GM12878 (cell line): ENCODE results near the gene CLASRP. TPM values are rescaled to one million over a fixed set of nuclear protein-coding genes. Genes with fewer than 3 reads are reported as not detected.
A peak's percentile ranks its signal among the peaks of the same experiment; 100 is the strongest.

Source experiments
- ATAC-seq: fragments of 200-7000 bp; cut with Tn5 transposase; 3 replicates; pipeline ENCODE4 v1.9.1; 2020; ENCODE audit warnings: mild to moderate bottlenecking, moderate library complexity
- BruUV-seq: library from RNA; stranded (reverse); fragments of 400-500 nt; replicated peaks from 2 replicates; lab custom pipeline; 2021; lab: Mats Ljungman, UMichigan
- CTCF ChIA-PET: fragments of 300-600 bp; sonication (Branson Sonifier 250); formaldehyde crosslinking; extraction: SDS; loops from one replicate; lab custom pipeline; 2021; ENCODE audit warnings: inconsistent platforms; lab: Yijun Ruan, JAX
- POLR2A ChIA-PET: fragments of 350-600 bp; formaldehyde crosslinking; extraction: SDS; loops from one replicate; lab custom pipeline; 2021; ENCODE audit warnings: inconsistent platforms; lab: Charles Lee
- RAD21 ChIA-PET: fragments of 300-600 bp; sonication (Branson Sonifier 250); formaldehyde crosslinking; loops from one replicate; lab custom pipeline; 2023; ENCODE audit warnings: antibody characterized with exemption; ENCODE audit not compliant: unreplicated experiment; lab: Charles Lee
- SMC1A ChIA-PET: fragments of 300-600 bp; sonication (Branson Sonifier 250); formaldehyde crosslinking; loops from one replicate; lab custom pipeline; 2023; ENCODE audit not compliant: unreplicated experiment, uncharacterized antibody; lab: Charles Lee
- DNase-seq: peaks from one replicate; pipeline ENCODE4 v3.0.0-alpha.2; 2011; ENCODE audit warnings: low read depth, low spot score
- FAIRE-seq: peaks from 3 replicates; lab custom pipeline; 2011; peaks lifted over from hg19 to GRCh38; lab: Jason Lieb, UNC
- H2AFZ ChIP-seq: 2 replicates; pipeline ENCODE4 v1.6.0; 2011; ENCODE audit warnings: low read depth, low read length, control low read depth; ENCODE audit not compliant: control insufficient read depth
- H3K27ac ChIP-seq: 2 replicates; pipeline ENCODE4 v1.5.1; 2011; ENCODE audit warnings: control low read depth; ENCODE audit not compliant: control insufficient read depth, insufficient read depth
- H3K27me3 ChIP-seq, 2 experiments: replicated peaks in 1 of 2; 2 replicates each; pipeline versions ENCODE4 v1.6.0 to v1.6.1; 2011; ENCODE audit warnings: low read length in 1 of 2; ENCODE audit not compliant: control insufficient read depth in 2 of 2, insufficient read depth in 2 of 2
- H3K36me3 ChIP-seq, 2 experiments: 2 replicates each; pipeline ENCODE4 v1.5.1; 2011; ENCODE audit warnings: low read length in 1 of 2; ENCODE audit not compliant: control insufficient read depth in 2 of 2, insufficient read depth in 2 of 2
- H3K4me1 ChIP-seq: 2 replicates; pipeline ENCODE4 v1.6.1; 2011; ENCODE audit warnings: mild to moderate bottlenecking, low read length, moderate library complexity, mixed read lengths; ENCODE audit not compliant: control insufficient read depth, insufficient read depth
- H3K4me2 ChIP-seq: 2 replicates; pipeline ENCODE4 v1.6.0; 2011; ENCODE audit warnings: control low read depth; ENCODE audit not compliant: control insufficient read depth, insufficient read depth
- H3K4me3 ChIP-seq: fragments of 200-600 bp; sonication (generic); 2 replicates; pipeline ENCODE4 v1.5.1; 2016
- H3K79me2 ChIP-seq: 2 replicates; pipeline ENCODE4 v1.6.0; 2011; ENCODE audit warnings: low read length; ENCODE audit not compliant: control insufficient read depth, insufficient read depth
- H3K9ac ChIP-seq: 2 replicates; pipeline ENCODE4 v1.8.0; 2011; ENCODE audit warnings: low read length, control low read depth, mixed read lengths; ENCODE audit not compliant: control insufficient read depth, insufficient read depth
- H3K9me3 ChIP-seq: replicated peaks from 3 replicates; pipeline ENCODE4 v1.5.1; 2011; ENCODE audit warnings: mild to moderate bottlenecking, low read length; ENCODE audit not compliant: control insufficient read depth, insufficient read depth
- H4K20me1 ChIP-seq: 2 replicates; pipeline ENCODE4 v1.6.0; 2011; ENCODE audit not compliant: control insufficient read depth, insufficient read depth
- BCL11A ChIP-seq: IDR thresholded peaks from 2 replicates; pipeline ENCODE4 v1.6.1; 2011; ENCODE audit warnings: low read depth, low read length
- EED ChIP-seq: sonication (generic); IDR thresholded peaks from 2 replicates; pipeline ENCODE4 v1.6.1; 2016; ENCODE audit warnings: antibody characterized with exemption, low read depth
- POLR2A ChIP-seq: IDR thresholded peaks from 2 replicates; pipeline ENCODE4 v1.6.1; 2011; ENCODE audit warnings: low read depth, mild to moderate bottlenecking, low read length
- POLR2AphosphoS2 ChIP-seq: IDR thresholded peaks from 2 replicates; pipeline ENCODE4 v1.6.1; 2011; ENCODE audit warnings: low read depth, mild to moderate bottlenecking, low read length, improper control_type of control experiment, moderate library complexity
- POLR2AphosphoS5 ChIP-seq: IDR thresholded peaks from 2 replicates; pipeline ENCODE4 v1.6.1; 2011; ENCODE audit warnings: mild to moderate bottlenecking, low read length, inconsistent platforms
- SMAD1 ChIP-seq: fragments of 450-650 bp; IDR thresholded peaks from 2 replicates; pipeline ENCODE4 v1.6.1; 2018; ENCODE audit warnings: mild to moderate bottlenecking, low read depth; ENCODE audit not compliant: partially characterized antibody
- SMAD5 ChIP-seq: IDR thresholded peaks from 2 replicates; pipeline ENCODE4 v1.6.1; 2016; ENCODE audit warnings: antibody characterized with exemption, low read depth
- WGBS: methylation state at CpG from one replicate; pipeline ENCODE4 v1.1.6; 2016; ENCODE audit warnings: low lambda C conversion rate; ENCODE audit not compliant: insufficient replicate concordance, insufficient coverage; ENCODE audit errors: missing lambda C conversion rate; 5-methylcytosine and 5-hydroxymethylcytosine counted together
- in situ Hi-C: fragments of 300-500 bp; cut with MboI; formaldehyde crosslinking; loops from 9 replicates; pipeline ENCODE4 v1.14.3; 2018; ENCODE audit warnings: mixed read lengths
- intact Hi-C: fragments of 100-400 bp; cut with micrococcal nuclease; formaldehyde crosslinking; loops from one replicate; pipeline ENCODE4 v1.14.2; 2022; ENCODE audit not compliant: unreplicated experiment
- polyA plus RNA-seq, 11 experiments: library from polyadenylated mRNA; depleted of rRNA in 4 of 11; unstranded in 6 of 11; stranded (reverse) in 5 of 11; fragments of >200 nt; fragmentation: Nextera tagmentation in 4 of 11; fragmentation: Illumina TruSeq in 1 of 11; extraction: Ambion mirVana in 4 of 11; extraction: Trizol in 1 of 11; gene quantifications; 1 replicate in 1 of 11; 2 replicates in 10 of 11; pipeline versions ENCODE4 v1.2.1 to v1.2.3, GENCODE V29; 2011 to 2016; ENCODE audit warnings: inconsistent platforms in 2 of 11, missing spikeins in 2 of 11, low read depth in 1 of 11
- total RNA-seq, 4 experiments: library from RNA; depleted of rRNA in 3 of 4; stranded (reverse); fragments of >200 nt in 3 of 4; fragmentation: Illumina TruSeq in 1 of 4; extraction: Trizol in 1 of 4; gene quantifications; 2 replicates each; pipeline versions ENCODE4 v1.2.1 to v1.2.3, GENCODE V29; 2013 to 2021

CLASRP gene
- total and polyA plus RNA-seq, 10 of the 15 experiments (the other 5 are each of a cell fraction or from before 2014, with no cell fraction given) = 0.68 to 75.8 (median 30.2) TPM

DNA sequence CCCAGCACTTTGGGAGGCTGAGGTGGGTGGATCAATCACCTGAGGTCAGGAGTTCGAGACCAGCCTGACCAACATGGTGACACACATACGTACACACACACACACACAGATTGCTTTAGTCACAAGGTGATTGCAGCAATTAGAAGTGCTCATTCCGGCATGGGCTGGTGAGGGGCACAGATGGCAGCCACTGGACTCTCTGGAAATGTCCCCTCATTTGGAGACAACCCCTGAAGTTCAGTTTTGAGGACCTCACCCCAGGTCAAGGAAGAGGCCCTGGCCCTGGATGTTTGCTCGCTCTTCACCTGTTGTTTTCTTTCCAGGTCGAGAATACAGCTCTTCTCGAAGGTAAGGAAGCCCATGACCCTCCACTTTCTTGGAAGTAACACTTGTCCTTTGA, 31.4 kb downstream of the CLASRP start:
- no peaks in the 10 kb centered on the region; the same call in 1 of the 2 replicates for H4K20me1 ChIP-seq
- H3K4me2 ChIP-seq = no peak overlapping the region
- H3K79me2 ChIP-seq = peaks cover 19% of the 10 kb centered on the region
- RAD21 ChIA-PET = no interaction called here
- 0 out of 2 replicates have a peak, but pooled peaks have one; percentile 10 for TF ChIP-seq POLR2AphosphoS2
- no peak for TF ChIP-seq EED
- TF ChIP-seq SMAD5 = no peak
- no peak for TF ChIP-seq BCL11A
- ATAC-seq (no peak), FAIRE-seq (no peak), DNase-seq (no peak)
- BruUV-seq = no TSS peak
- peaks cover 11 to 41% of the 10 kb centered on the region in 2 experiments for H3K36me3 ChIP-seq
- H3K27me3 ChIP-seq = no peaks in the 10 kb centered on the region
- POLR2A ChIA-PET = no interaction called here
- no peaks in the 10 kb centered on the region for H3K9me3 ChIP-seq
- intact Hi-C loops = loop anchor here (10.0 kb wide), 1 partner anchor 405 kb away; no protein-coding TSS in a partner anchor
- peaks cover 9% of the 10 kb centered on the region for H3K4me1 ChIP-seq
- no peak overlapping the region for H3K9ac ChIP-seq
- WGBS = 71% methylated on average over 6 of the region's 6 CpGs
- no peak overlapping the region for H3K27ac ChIP-seq
- in situ Hi-C loops = no loop called here
- H2AFZ ChIP-seq = no peak overlapping the region
- CTCF ChIA-PET = no interaction called here
- SMC1A ChIA-PET = no interaction called here
- no peak overlapping the region for H3K4me3 ChIP-seq

DNA sequence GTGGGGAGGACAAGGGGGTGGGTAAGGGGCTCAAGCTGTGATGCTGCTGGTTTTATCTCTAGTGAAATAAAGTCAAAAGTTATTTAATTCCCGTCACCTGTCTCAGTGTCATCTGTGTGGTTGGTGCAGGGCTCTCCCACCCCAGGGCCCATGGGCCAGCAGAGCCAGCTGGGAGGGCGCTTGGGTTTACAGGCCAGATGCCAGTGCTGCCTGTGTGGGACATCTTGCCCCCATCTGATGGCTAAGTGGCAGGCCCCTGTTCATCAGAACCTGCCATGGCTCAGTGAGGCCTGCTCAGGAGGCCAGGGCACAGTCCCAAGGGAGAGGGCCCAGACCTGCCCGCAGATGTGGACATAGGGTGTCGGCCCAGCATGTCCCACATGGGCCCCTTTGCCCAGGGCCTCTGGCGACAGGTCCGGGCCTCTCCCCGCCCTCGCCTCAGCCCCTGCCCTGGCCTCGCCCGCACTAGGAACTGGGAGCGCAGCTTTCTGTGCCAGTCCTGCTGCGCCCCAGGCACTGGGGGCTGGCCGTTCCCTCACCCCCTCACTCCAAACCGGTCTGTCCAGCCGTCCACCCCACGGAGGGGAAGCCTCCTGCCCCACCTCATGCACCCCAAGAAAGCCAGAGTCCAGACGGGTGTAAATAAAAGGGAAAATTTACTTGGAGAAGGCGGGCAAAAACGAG, 32.2 kb downstream of the CLASRP start:
- BruUV-seq = no TSS peak
- 83% methylated on average over 16 of the region's 19 CpGs for WGBS
- peaks cover 26% of the 10 kb centered on the region for H3K79me2 ChIP-seq
- DNase-seq (no peak), ATAC-seq (no peak)
- intact Hi-C loops = loop anchor here (10.0 kb wide), 1 partner anchor 404 kb away; no protein-coding TSS in a partner anchor
- TF ChIP-seq POLR2A (peak; percentile 69), POLR2AphosphoS5 (peak; percentile 57; the same call in 1 of the 2 replicates), SMAD1 (no peak)
- TF ChIP-seq, all 136 proteins: peak for 2
- Histone ChIP-seq H4K20me1 (no peaks in the 10 kb centered on the region; the same call in 1 of the 2 replicates), H3K27ac (no peak overlapping the region), H3K4me2 (no peak overlapping the region), H3K27me3 (no peaks in the 10 kb centered on the region), H3K9me3 (no peaks in the 10 kb centered on the region), H3K4me3 (no peak overlapping the region), H3K36me3 (peaks cover 11 to 38% of the 10 kb centered on the region in 2 experiments), H3K9ac (no peak overlapping the region), H2AFZ (no peak overlapping the region), H3K4me1 (peaks cover 9% of the 10 kb centered on the region)
- CTCF ChIA-PET = no interaction called here
- in situ Hi-C loops = no loop called here
- RAD21 ChIA-PET = no interaction called here
- POLR2A ChIA-PET = no interaction called here
- SMC1A ChIA-PET = interaction anchor here (0.7 kb wide), 1 partner anchor 10 kb away, joined by 3 read pairs; no protein-coding TSS in a partner anchor
- no peak for FAIRE-seq
